ENCODE measurements around the gene CES1. TPM values are rescaled to one million over a fixed set of nuclear protein-coding genes. Genes with fewer than 3 reads are reported as not detected.
"Not testable (repeated sequence)": the region's sequence is repeated elsewhere in the genome, so short reads cannot be mapped to it uniquely, and the experiment has no call there.

Gene CES1
- total RNA-seq, 1 experiment from 2014 or later: not detected

DNA sequence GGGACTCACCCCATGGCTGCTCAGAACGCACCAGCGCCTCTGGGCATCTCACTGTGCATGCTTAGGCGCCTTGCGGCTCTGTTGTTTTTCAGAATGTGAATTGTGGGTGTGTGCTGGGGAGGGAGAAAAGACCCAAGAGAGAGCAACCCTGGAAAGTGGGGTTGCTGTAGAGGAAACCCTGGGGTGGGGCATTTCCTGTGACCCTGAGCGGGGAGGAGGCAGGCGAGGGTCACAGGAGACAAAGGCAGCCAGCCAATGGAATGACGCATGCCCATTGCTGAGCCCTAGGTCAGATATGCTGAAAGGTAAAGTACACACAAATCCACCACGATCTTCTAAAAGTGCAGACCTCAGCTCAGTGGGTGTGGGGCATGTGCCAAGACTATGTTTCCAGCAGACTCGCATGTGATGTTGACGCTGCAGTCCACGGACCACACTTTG lies 39.9 kb downstream of the CES1 start:
- H3F3A ChIP-seq (ENCODE audit: low read length, unreplicated experiment); H3K27ac ChIP-seq (ENCODE audit: low read length); H3K9me2 ChIP-seq (replicated peaks; ENCODE audit: low read length); CTCF ChIA-PET; intact Hi-C loops (cut with micrococcal nuclease); H3K27me3 ChIP-seq (ENCODE audit: low read length); H2AFZ ChIP-seq (ENCODE audit: low read length); ATAC-seq; H3K9ac ChIP-seq (ENCODE audit: low read length); H3K79me2 ChIP-seq (ENCODE audit: low read length); H3K36me3 ChIP-seq (ENCODE audit: low read depth, low read length); H3K4me1 ChIP-seq (ENCODE audit: insufficient read depth, low read length); H4K20me1 ChIP-seq (ENCODE audit: low read length); H3K4me2 ChIP-seq (ENCODE audit: low read length); H3K9me3 ChIP-seq (ENCODE audit: low read length); DNase-seq; H3K4me3 ChIP-seq (ENCODE audit: low read length); POLR2A ChIA-PET (ENCODE audit: unreplicated experiment); BruUV-seq (replicated peaks): not testable (repeated sequence)

- H3K4me1 ChIP-seq (ENCODE audit: insufficient read depth, low read length); H3K79me2 ChIP-seq (ENCODE audit: low read length); H3F3A ChIP-seq (ENCODE audit: low read length, unreplicated experiment); H3K9me3 ChIP-seq (ENCODE audit: low read length); H4K20me1 ChIP-seq (ENCODE audit: low read length); H3K9me2 ChIP-seq (replicated peaks; ENCODE audit: low read length); ATAC-seq; H3K27ac ChIP-seq (ENCODE audit: low read length); POLR2A ChIA-PET (ENCODE audit: unreplicated experiment); H2AFZ ChIP-seq (ENCODE audit: low read length); H3K4me2 ChIP-seq (ENCODE audit: low read length); CTCF ChIA-PET; H3K4me3 ChIP-seq (ENCODE audit: low read length); BruUV-seq (replicated peaks); H3K9ac ChIP-seq (ENCODE audit: low read length); DNase-seq; intact Hi-C loops (cut with micrococcal nuclease); H3K27me3 ChIP-seq (ENCODE audit: low read length); H3K36me3 ChIP-seq (ENCODE audit: low read depth, low read length): not testable (repeated sequence)
Measured at GRCh38 chr16:55791512-55791911, 41.4 kb downstream of the CES1 start.

- intact Hi-C loops (cut with micrococcal nuclease); POLR2A ChIA-PET (ENCODE audit: unreplicated experiment): not testable (repeated sequence)
Measured at GRCh38 chr16:55790240-55790639, 42.7 kb downstream of the CES1 start.

GRCh38 chr16:55782793-55783091 lies 50.2 kb downstream of the CES1 start:
- H3K27me3 ChIP-seq (ENCODE audit: low read length); CTCF ChIA-PET; POLR2A ChIA-PET (ENCODE audit: unreplicated experiment): not testable (repeated sequence)

More at GRCh38 chr16:55790240-55790639, 42.7 kb downstream of the CES1 start:
- H2AFZ ChIP-seq (ENCODE audit: low read length); H3K4me1 ChIP-seq (ENCODE audit: insufficient read depth, low read length); H3K36me3 ChIP-seq (ENCODE audit: low read depth, low read length); H3K27ac ChIP-seq (ENCODE audit: low read length); H3K4me3 ChIP-seq (ENCODE audit: low read length); BruUV-seq (replicated peaks); ATAC-seq; H3K9me2 ChIP-seq (replicated peaks; ENCODE audit: low read length); H4K20me1 ChIP-seq (ENCODE audit: low read length); H3K9ac ChIP-seq (ENCODE audit: low read length); H3K4me2 ChIP-seq (ENCODE audit: low read length); H3K27me3 ChIP-seq (ENCODE audit: low read length); H3K9me3 ChIP-seq (ENCODE audit: low read length); H3K79me2 ChIP-seq (ENCODE audit: low read length); DNase-seq; H3F3A ChIP-seq (ENCODE audit: low read length, unreplicated experiment); CTCF ChIA-PET: not testable (repeated sequence)

GRCh38 chr16:55782091-55782792 lies 50.7 kb downstream of the CES1 start:
- CTCF ChIA-PET; H3K27ac ChIP-seq (ENCODE audit: low read length); intact Hi-C loops (cut with micrococcal nuclease); H3K36me3 ChIP-seq (ENCODE audit: low read depth, low read length); H2AFZ ChIP-seq (ENCODE audit: low read length); DNase-seq; H3K4me1 ChIP-seq (ENCODE audit: insufficient read depth, low read length); H3K9me3 ChIP-seq (ENCODE audit: low read length); H3K4me2 ChIP-seq (ENCODE audit: low read length); H3K9ac ChIP-seq (ENCODE audit: low read length); POLR2A ChIA-PET (ENCODE audit: unreplicated experiment); H4K20me1 ChIP-seq (ENCODE audit: low read length); BruUV-seq (replicated peaks); H3K27me3 ChIP-seq (ENCODE audit: low read length); H3F3A ChIP-seq (ENCODE audit: low read length, unreplicated experiment); H3K79me2 ChIP-seq (ENCODE audit: low read length); ATAC-seq; H3K4me3 ChIP-seq (ENCODE audit: low read length); H3K9me2 ChIP-seq (replicated peaks; ENCODE audit: low read length): not testable (repeated sequence)

More at GRCh38 chr16:55782793-55783091, 50.2 kb downstream of the CES1 start:
- H2AFZ ChIP-seq (ENCODE audit: low read length); H3K9me3 ChIP-seq (ENCODE audit: low read length); H4K20me1 ChIP-seq (ENCODE audit: low read length); H3K9me2 ChIP-seq (replicated peaks; ENCODE audit: low read length); H3K79me2 ChIP-seq (ENCODE audit: low read length); H3K9ac ChIP-seq (ENCODE audit: low read length); H3K4me1 ChIP-seq (ENCODE audit: insufficient read depth, low read length); H3K27ac ChIP-seq (ENCODE audit: low read length); H3K36me3 ChIP-seq (ENCODE audit: low read depth, low read length); H3F3A ChIP-seq (ENCODE audit: low read length, unreplicated experiment); intact Hi-C loops (cut with micrococcal nuclease); ATAC-seq; BruUV-seq (replicated peaks); DNase-seq; H3K4me2 ChIP-seq (ENCODE audit: low read length); H3K4me3 ChIP-seq (ENCODE audit: low read length): not testable (repeated sequence)

- POLR2A ChIA-PET (ENCODE audit: unreplicated experiment); H3K79me2 ChIP-seq (ENCODE audit: low read length); H3K4me2 ChIP-seq (ENCODE audit: low read length); CTCF ChIA-PET; BruUV-seq (replicated peaks); intact Hi-C loops (cut with micrococcal nuclease); H3K27me3 ChIP-seq (ENCODE audit: low read length); H3K27ac ChIP-seq (ENCODE audit: low read length); ATAC-seq; H4K20me1 ChIP-seq (ENCODE audit: low read length); H3K9me3 ChIP-seq (ENCODE audit: low read length); H3K9ac ChIP-seq (ENCODE audit: low read length); H3K36me3 ChIP-seq (ENCODE audit: low read depth, low read length); H3F3A ChIP-seq (ENCODE audit: low read length, unreplicated experiment); H3K9me2 ChIP-seq (replicated peaks; ENCODE audit: low read length); DNase-seq; H2AFZ ChIP-seq (ENCODE audit: low read length); H3K4me1 ChIP-seq (ENCODE audit: insufficient read depth, low read length); H3K4me3 ChIP-seq (ENCODE audit: low read length): not testable (repeated sequence)
Measured at GRCh38 chr16:55781456-55781855, 51.4 kb downstream of the CES1 start.

- ATAC-seq; H3K4me2 ChIP-seq (ENCODE audit: low read length); H3K9me2 ChIP-seq (replicated peaks; ENCODE audit: low read length); H3K9ac ChIP-seq (ENCODE audit: low read length); H3K27ac ChIP-seq (ENCODE audit: low read length); H3K79me2 ChIP-seq (ENCODE audit: low read length); intact Hi-C loops (cut with micrococcal nuclease); H3K27me3 ChIP-seq (ENCODE audit: low read length); DNase-seq; H3K36me3 ChIP-seq (ENCODE audit: low read depth, low read length); H3K9me3 ChIP-seq (ENCODE audit: low read length); POLR2A ChIA-PET (ENCODE audit: unreplicated experiment); BruUV-seq (replicated peaks); H3F3A ChIP-seq (ENCODE audit: low read length, unreplicated experiment); H3K4me3 ChIP-seq (ENCODE audit: low read length); H2AFZ ChIP-seq (ENCODE audit: low read length); H3K4me1 ChIP-seq (ENCODE audit: insufficient read depth, low read length); CTCF ChIA-PET; H4K20me1 ChIP-seq (ENCODE audit: low read length): not testable (repeated sequence)
Measured at GRCh38 chr16:55780095-55780407, 52.8 kb downstream of the CES1 start.

Data from PC-3 (cell line).